Measurements from ENCODE around the gene FUBP3.

The FUBP3 gene

GRCh38 chr9:130661451-130662098, 82.2 kb downstream of the FUBP3 start:
- DNase-seq (ENCODE audit: low spot score): no peak

GRCh38 chr9:130662099-130662969, 83.0 kb downstream of the FUBP3 start:
- DNase-seq (ENCODE audit: low spot score): no peak

- no peak for DNase-seq (ENCODE audit: low spot score)
Observed at GRCh38 chr9:130662970-130663257, 83.5 kb downstream of the FUBP3 start.

- no peak for DNase-seq (ENCODE audit: low spot score)
Observed at GRCh38 chr9:130663258-130663976, 84.0 kb downstream of the FUBP3 start.

- no peak for DNase-seq (ENCODE audit: low spot score)
Observed at GRCh38 chr9:130663977-130664250, 84.5 kb downstream of the FUBP3 start.

- no peak for DNase-seq (ENCODE audit: low spot score)
Observed at GRCh38 chr9:130664251-130665028, 85.1 kb downstream of the FUBP3 start, which contains the start of gene PRDM12. Gene PRDM12 (plus strand): TSS chr9:130664594. CDS start chr9:130664654, 60 bp downstream.

GRCh38 chr9:130665029-130665430, 85.7 kb downstream of the FUBP3 start:
- DNase-seq (ENCODE audit: low spot score): no peak

GRCh38 chr9:130665431-130666392, 86.3 kb downstream of the FUBP3 start:
- no peak for DNase-seq (ENCODE audit: low spot score)

- DNase-seq (ENCODE audit: low spot score): no peak
Observed at GRCh38 chr9:130666393-130667119, 87.2 kb downstream of the FUBP3 start.

- no peak for DNase-seq (ENCODE audit: low spot score)
Observed at GRCh38 chr9:130667120-130667435, 87.7 kb downstream of the FUBP3 start.

GRCh38 chr9:130668196-130668595, 88.8 kb downstream of the FUBP3 start:
- DNase-seq (ENCODE audit: low spot score): no peak

GRCh38 chr9:130668659-130669058, 89.3 kb downstream of the FUBP3 start:
- no peak for DNase-seq (ENCODE audit: low spot score)

GRCh38 chr9:130669965-130670364, 90.6 kb downstream of the FUBP3 start:
- DNase-seq (ENCODE audit: low spot score): no peak

- DNase-seq (ENCODE audit: low spot score): no peak
Observed at GRCh38 chr9:130670644-130671043, 91.3 kb downstream of the FUBP3 start.

GRCh38 chr9:130672466-130672865, 93.1 kb downstream of the FUBP3 start:
- DNase-seq (ENCODE audit: low spot score): no peak

- DNase-seq (ENCODE audit: low spot score): no peak
Observed at GRCh38 chr9:130672933-130673615, 93.7 kb downstream of the FUBP3 start.

GRCh38 chr9:130675396-130675795, 96.0 kb downstream of the FUBP3 start:
- no peak for DNase-seq (ENCODE audit: low spot score)

GRCh38 chr9:130677252-130677651, 97.9 kb downstream of the FUBP3 start:
- DNase-seq (ENCODE audit: low spot score): no peak
